Measurements from ENCODE around the gene OXT. TPM values are rescaled to one million over a fixed set of nuclear protein-coding genes. Genes with fewer than 3 reads are reported as not detected.

OXT gene
- total and polyA plus RNA-seq, 7 experiments from 2014 or later, result 1.2 to 2.3 (median 1.6) TPM; not detected in 3

DNA sequence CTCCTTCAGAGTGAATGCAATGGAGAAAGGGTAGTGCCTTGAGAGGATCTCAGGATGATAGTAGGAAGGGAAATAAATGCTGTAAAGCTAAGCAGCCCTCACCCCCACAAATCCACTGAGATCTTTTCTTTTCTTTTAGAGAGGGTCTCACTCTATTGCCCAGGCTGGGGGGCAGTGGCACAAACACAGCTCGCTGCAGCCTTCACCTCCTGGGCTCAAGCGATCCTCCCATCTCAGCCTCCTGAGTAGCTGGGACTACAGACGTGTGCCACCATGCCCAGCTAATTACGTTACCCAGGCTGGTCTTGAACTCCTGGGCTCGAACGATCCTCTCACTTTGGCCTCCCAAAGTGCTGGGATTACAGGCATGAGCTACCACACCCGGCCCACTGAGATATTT, 29.1 kb downstream of the OXT start:
- Mint-ChIP-seq H3K27ac (no peak overlapping the region), H3K4me1 (peaks cover 14 to 30% (median 24%) of the 10 kb centered on the region in 7 donors), H3K4me3 (peak overlapping the region in 1 of 10 donors; percentile 38), H3K27me3 (peaks cover 0 to 5% (median 0%) of the 10 kb centered on the region in 5 donors), H3K36me3 (no peaks in the 10 kb centered on the region), H3K9me3 (no peaks in the 10 kb centered on the region)
- H3K27ac ChIP-seq (ENCODE audit: low read depth, low read length), result no peak overlapping the region
- POLR2A ChIA-PET, result interaction anchor here (1.2 to 4.7 kb wide), 4 partner anchors 8 to 23 kb away, joined by 3 to 32 read pairs (median 4); no protein-coding TSS in a partner anchor
- intact Hi-C loops (cut with micrococcal nuclease), result no loop called here
- no peak for ATAC-seq
- CTCF ChIA-PET, result interaction anchor here (0.6 to 2.0 kb wide), 3 partner anchors 13 to 351 kb away, joined by 3 to 4 read pairs (median 4); no protein-coding TSS in a partner anchor
- H3K27me3 ChIP-seq (ENCODE audit: control insufficient read depth in 2 of 2, insufficient read depth in 2 of 2, low read length in 2 of 2), result no peaks in the 10 kb centered on the region
- peaks cover 10 to 21% of the 10 kb centered on the region in 2 donors for H3K4me1 ChIP-seq (ENCODE audit: control insufficient read depth in 2 of 2, insufficient read depth in 2 of 2, low read length in 2 of 2)
- DNase-seq, result no peak
- H3K4me3 ChIP-seq (ENCODE audit: low read length), result no peak overlapping the region
- H3K9me3 ChIP-seq (ENCODE audit: control insufficient read depth in 2 of 3, low read length in 3 of 3), result no peaks in the 10 kb centered on the region
- no peaks in the 10 kb centered on the region for H3K36me3 ChIP-seq (ENCODE audit: control insufficient read depth in 2 of 3, insufficient read depth in 3 of 3, low read length in 3 of 3)

DNA sequence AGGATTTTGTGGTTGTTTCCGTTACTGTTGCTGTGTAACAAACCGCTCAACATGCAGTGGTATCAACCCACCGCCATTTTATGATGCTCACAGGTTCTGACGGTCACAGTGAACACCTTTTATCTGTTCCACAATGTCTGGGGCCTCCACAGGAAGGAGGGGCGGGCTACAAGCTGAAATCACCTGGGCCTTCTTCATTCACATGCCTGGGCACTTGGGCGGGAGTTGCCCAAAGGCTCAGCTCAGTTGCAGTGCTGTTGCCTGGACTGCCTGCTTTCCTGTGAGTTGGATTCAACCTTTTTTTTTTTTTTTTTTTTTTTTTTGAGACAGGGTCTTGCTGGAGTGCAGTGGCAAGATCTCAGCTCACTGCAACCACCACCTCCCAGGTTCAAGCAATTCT, 29.8 kb downstream of the OXT start:
- ChIA-PET POLR2A (interaction anchor here (1.0 to 4.7 kb wide), 6 partner anchors 8 to 28 kb away, joined by 4 to 32 read pairs (median 6); no protein-coding TSS in a partner anchor), CTCF (no interaction called here)
- ATAC-seq, result no peak

DNA sequence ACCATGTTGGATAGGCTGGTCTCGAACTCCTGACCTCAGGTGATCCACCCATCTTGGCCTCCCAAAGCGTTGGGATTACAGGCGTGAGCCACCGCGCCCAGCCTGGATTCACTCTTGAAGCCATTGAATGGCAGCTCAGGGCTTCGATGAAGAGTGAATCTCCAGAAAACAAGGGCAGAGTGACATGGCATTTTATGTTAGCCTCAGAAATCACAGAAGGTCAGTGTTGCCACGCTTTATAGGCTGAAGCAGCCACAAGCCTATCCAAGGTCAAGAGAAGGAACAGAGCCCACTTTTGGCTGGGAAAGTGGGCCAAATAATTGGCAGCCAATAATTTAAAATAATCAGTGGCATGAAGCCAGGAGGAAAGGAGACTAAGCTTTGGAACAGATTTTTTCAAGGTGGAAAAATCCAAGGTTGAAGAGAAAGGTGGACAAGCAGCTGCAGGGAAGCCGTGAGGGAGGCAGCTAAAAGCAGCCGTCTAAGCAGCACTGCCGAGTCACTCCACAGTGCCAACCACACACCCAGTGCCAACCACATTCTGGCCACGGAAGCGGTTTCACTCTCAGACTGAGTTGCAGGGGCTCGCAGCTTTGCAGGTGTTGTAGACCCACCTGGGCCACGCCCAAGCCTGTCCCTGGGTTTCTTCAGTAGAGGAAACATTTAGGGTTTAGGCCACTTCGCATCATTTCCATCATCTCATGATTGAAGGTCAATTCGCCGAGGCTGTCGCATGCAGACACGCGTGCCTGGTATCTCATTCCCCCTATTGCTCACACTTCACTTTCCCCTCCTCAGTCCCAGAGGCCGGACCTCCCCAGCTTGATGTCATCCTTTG, 30.5 kb downstream of the OXT start:
- H3K4me1 Mint-ChIP-seq, result peaks cover 15 to 26% (median 24%) of the 10 kb centered on the region in 7 donors
- no peaks in the 10 kb centered on the region for H3K27me3 Mint-ChIP-seq
- ChIA-PET CTCF (interaction anchor here (1.2 to 1.7 kb wide), 3 partner anchors 12 to 48 kb away, joined by 3 to 7 read pairs (median 3); no protein-coding TSS in a partner anchor), POLR2A (interaction anchor here (0.8 to 4.7 kb wide), 9 partner anchors 9 to 58 kb away, joined by 3 to 32 read pairs (median 5); partner anchors contain the start of genes FASTKD5 and UBOX5)
- Histone ChIP-seq H3K4me1 (ENCODE audit: control insufficient read depth in 2 of 2, insufficient read depth in 2 of 2, low read length in 2 of 2) (peaks cover 10 to 21% of the 10 kb centered on the region in 2 donors), H3K9me3 (ENCODE audit: control insufficient read depth in 2 of 3, low read length in 3 of 3) (no peaks in the 10 kb centered on the region), H3K4me3 (ENCODE audit: low read length) (no peak overlapping the region), H3K27ac (ENCODE audit: low read depth, low read length) (no peak overlapping the region), H3K36me3 (ENCODE audit: control insufficient read depth in 2 of 3, insufficient read depth in 3 of 3, low read length in 3 of 3) (peaks cover 0 to 1% (median 0%) of the 10 kb centered on the region in 3 experiments), H3K27me3 (ENCODE audit: control insufficient read depth in 2 of 2, insufficient read depth in 2 of 2, low read length in 2 of 2) (no peaks in the 10 kb centered on the region)
- H3K27ac Mint-ChIP-seq, result peak overlapping the region in 8 of 9 donors; percentile 52 to 91 (median 75)
- H3K36me3 Mint-ChIP-seq, result no peaks in the 10 kb centered on the region
- H3K9me3 Mint-ChIP-seq, result no peaks in the 10 kb centered on the region
- intact Hi-C loops (cut with micrococcal nuclease), result loop anchor here in 1 of 2 donors (1.0 kb wide), 1 partner anchor 8 kb away; no protein-coding TSS in a partner anchor
- peak in 8 of 9 donors; percentile 27 to 56 (median 46) for DNase-seq
- ATAC-seq, result peak; percentile 86
- peak overlapping the region in 9 of 10 donors; percentile 29 to 80 (median 45) for H3K4me3 Mint-ChIP-seq

More for the DNA sequence above, 29.8 kb downstream of the OXT start:
- Histone ChIP-seq H3K36me3 (ENCODE audit: control insufficient read depth in 2 of 3, insufficient read depth in 3 of 3, low read length in 3 of 3) (no peaks in the 10 kb centered on the region), H3K4me1 (ENCODE audit: control insufficient read depth in 2 of 2, insufficient read depth in 2 of 2, low read length in 2 of 2) (peaks cover 10 to 21% of the 10 kb centered on the region in 2 donors), H3K9me3 (ENCODE audit: control insufficient read depth in 2 of 3, low read length in 3 of 3) (no peaks in the 10 kb centered on the region), H3K27me3 (ENCODE audit: control insufficient read depth in 2 of 2, insufficient read depth in 2 of 2, low read length in 2 of 2) (no peaks in the 10 kb centered on the region), H3K27ac (ENCODE audit: low read depth, low read length) (no peak overlapping the region), H3K4me3 (ENCODE audit: low read length) (no peak overlapping the region)
- Mint-ChIP-seq H3K4me1 (peaks cover 14 to 26% (median 24%) of the 10 kb centered on the region in 7 donors), H3K27ac (peak overlapping the region in 3 of 9 donors; percentile 58 to 64 (median 63)), H3K9me3 (no peaks in the 10 kb centered on the region), H3K36me3 (no peaks in the 10 kb centered on the region), H3K27me3 (no peaks in the 10 kb centered on the region), H3K4me3 (peak overlapping the region in 1 of 10 donors; percentile 80)
- intact Hi-C loops (cut with micrococcal nuclease), result no loop called here
- no peak for DNase-seq

DNA sequence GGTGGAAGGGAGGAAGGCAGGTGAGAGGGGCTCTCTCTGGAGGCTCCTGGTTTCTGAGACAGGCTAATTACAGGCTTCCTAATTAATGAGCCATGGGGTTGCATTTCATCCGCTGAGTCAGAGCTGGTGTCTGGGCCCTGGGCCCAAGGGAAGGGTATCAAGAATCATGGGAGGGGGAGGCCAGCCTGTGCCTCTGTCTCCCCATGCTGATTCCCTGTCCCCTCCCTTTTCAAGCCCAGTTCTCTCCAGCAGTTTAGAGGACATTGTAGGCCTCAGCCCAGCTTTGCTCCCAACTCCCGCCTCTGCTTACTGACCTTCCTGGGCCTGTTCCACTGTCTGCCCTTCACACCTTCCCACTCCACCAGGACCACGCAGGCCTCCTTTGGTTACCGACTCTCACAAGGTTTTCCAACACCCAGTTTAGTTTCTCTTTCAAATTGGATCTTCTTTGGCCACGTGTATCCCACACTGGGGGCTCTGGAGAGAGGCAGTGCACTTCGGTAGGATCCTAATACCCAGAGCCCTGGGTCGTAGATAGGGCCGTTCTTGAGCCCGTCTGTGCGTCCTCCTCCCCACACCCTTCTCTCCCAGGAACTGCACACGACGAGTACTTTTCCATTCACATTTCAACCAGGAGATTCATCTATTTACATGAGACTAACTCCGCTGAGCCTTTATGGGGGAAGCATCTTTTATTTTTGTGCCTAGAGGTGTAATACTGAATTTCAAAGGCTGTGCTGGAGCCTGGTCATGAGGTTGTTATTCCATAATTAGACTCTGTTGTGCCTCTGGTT, 31.4 kb downstream of the OXT start:
- ATAC-seq (no peak), DNase-seq (no peak)
- ChIA-PET POLR2A (interaction anchor here (0.8 to 4.7 kb wide), 8 partner anchors 10 to 57 kb away, joined by 3 to 32 read pairs (median 4); partner anchors contain the start of genes FASTKD5 and UBOX5), CTCF (interaction anchor here (1.2 to 1.7 kb wide), 4 partner anchors 11 to 49 kb away, joined by 3 to 7 read pairs (median 4); no protein-coding TSS in a partner anchor)
- Histone ChIP-seq H3K27ac (ENCODE audit: low read depth, low read length) (no peak overlapping the region), H3K4me3 (ENCODE audit: low read length) (no peak overlapping the region), H3K27me3 (ENCODE audit: control insufficient read depth in 2 of 2, insufficient read depth in 2 of 2, low read length in 2 of 2) (no peaks in the 10 kb centered on the region), H3K36me3 (ENCODE audit: control insufficient read depth in 2 of 3, insufficient read depth in 3 of 3, low read length in 3 of 3) (peaks cover 0 to 10% (median 0%) of the 10 kb centered on the region in 3 experiments), H3K9me3 (ENCODE audit: control insufficient read depth in 2 of 3, low read length in 3 of 3) (no peaks in the 10 kb centered on the region), H3K4me1 (ENCODE audit: control insufficient read depth in 2 of 2, insufficient read depth in 2 of 2, low read length in 2 of 2) (peaks cover 10 to 21% of the 10 kb centered on the region in 2 donors)
- Mint-ChIP-seq H3K4me3 (peak overlapping the region in 9 of 10 donors; percentile 3 to 80 (median 41)), H3K27ac (peak overlapping the region in 8 of 9 donors; percentile 52 to 91 (median 75)), H3K9me3 (no peaks in the 10 kb centered on the region), H3K36me3 (no peaks in the 10 kb centered on the region), H3K27me3 (no peaks in the 10 kb centered on the region), H3K4me1 (peaks cover 17 to 26% (median 24%) of the 10 kb centered on the region in 7 donors)
- intact Hi-C loops (cut with micrococcal nuclease), result loop anchor here in 1 of 2 donors (1.0 kb wide), 1 partner anchor 8 kb away; no protein-coding TSS in a partner anchor

DNA sequence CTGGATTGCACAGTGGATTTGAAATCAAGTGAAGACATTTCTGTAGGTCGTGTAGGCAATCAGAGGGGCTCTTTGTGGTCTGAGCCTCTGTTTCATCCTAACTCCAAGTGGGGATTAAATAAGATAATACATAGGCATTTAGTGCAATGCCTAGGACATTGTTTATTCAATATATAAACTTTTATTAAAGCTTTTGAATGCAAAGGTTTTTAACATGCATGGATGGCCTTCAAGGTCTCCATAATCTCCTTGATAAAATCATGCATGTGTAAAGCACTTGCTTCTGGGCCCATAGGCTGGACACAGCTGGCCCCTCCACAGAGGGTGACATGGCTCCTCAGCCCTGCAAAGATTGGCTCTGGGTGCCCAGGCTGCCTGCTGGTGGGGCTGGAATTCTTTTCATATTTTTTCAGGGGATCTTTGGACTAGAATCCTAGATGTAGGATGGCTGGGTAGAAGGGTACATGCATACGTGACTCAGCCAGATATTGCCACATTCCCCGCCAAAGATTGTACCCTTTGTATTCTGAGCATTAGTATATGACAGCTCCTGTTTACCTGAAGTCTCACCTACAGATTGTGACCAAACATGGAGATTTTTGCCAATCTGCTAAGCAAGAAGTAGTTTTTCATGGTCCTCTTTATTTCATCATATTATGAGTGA, 32.1 kb downstream of the OXT start:
- Mint-ChIP-seq H3K4me3 (no peak overlapping the region), H3K4me1 (peaks cover 17 to 26% (median 24%) of the 10 kb centered on the region in 7 donors), H3K9me3 (no peaks in the 10 kb centered on the region), H3K27me3 (no peaks in the 10 kb centered on the region), H3K36me3 (no peaks in the 10 kb centered on the region), H3K27ac (peak overlapping the region in 7 of 9 donors; percentile 39 to 89 (median 63))
- H3K27me3 ChIP-seq (ENCODE audit: control insufficient read depth in 2 of 2, insufficient read depth in 2 of 2, low read length in 2 of 2), result no peaks in the 10 kb centered on the region
- intact Hi-C loops (cut with micrococcal nuclease), result no loop called here
- no peaks in the 10 kb centered on the region for H3K9me3 ChIP-seq (ENCODE audit: control insufficient read depth in 2 of 3, low read length in 3 of 3)
- ATAC-seq (no peak), DNase-seq (no peak)
- H3K4me3 ChIP-seq (ENCODE audit: low read length), result no peak overlapping the region
- ChIA-PET POLR2A (interaction anchor here (0.7 to 4.7 kb wide), 4 partner anchors 11 to 60 kb away, joined by 3 to 32 read pairs (median 3); partner anchors contain the start of genes FASTKD5 and UBOX5), CTCF (interaction anchor here (0.6 to 1.7 kb wide), 6 partner anchors 11 to 34 kb away, joined by 3 to 7 read pairs (median 4); no protein-coding TSS in a partner anchor)
- no peak overlapping the region for H3K27ac ChIP-seq (ENCODE audit: low read depth, low read length)
- H3K4me1 ChIP-seq (ENCODE audit: control insufficient read depth in 2 of 2, insufficient read depth in 2 of 2, low read length in 2 of 2), result peaks cover 10 to 21% of the 10 kb centered on the region in 2 donors
- peaks cover 0 to 14% (median 0%) of the 10 kb centered on the region in 3 experiments for H3K36me3 ChIP-seq (ENCODE audit: control insufficient read depth in 2 of 3, insufficient read depth in 3 of 3, low read length in 3 of 3)

Measured in naive thymus-derived CD4-positive, alpha-beta T cell (primary cell).